Measurements from ENCODE around the gene SLK.

Gene SLK

DNA sequence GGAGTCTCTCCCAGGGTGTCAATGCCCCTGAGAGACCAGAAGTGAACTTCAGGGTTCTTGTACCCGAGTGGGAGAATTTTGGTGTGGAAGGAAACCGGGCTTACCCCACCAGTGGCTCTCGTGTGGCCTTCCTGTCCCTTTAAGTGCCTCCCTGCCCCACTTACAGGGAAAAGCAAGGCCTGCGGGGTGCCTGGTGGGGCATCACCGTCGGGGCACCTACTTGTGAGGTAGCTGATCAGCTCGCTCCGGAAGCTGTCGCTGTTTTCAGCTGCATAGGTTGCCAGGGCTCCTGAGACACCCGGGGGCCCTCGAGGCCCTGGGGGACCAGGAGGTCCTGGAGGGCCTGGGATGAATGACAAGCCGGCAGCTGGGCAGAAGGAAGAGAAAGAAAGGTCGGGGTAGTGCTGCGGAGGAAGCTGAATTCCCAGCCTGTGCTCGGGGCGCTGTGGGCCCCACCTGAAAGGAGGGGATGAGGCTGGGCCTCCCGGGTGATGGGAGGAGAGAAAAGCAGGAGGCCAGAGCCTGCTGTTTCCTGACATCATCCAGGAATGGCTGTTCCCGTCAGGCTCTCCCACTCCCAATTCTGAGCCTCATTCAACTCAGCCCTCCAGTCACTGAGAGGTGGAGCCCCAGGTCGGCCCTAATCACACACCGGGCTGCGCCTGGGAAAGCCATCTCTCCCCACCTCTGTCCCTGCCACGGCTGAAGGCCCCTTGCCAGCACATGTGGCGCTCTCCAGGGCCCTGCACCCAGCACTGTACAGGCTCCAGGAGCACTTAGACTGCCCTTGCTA lies 67.7 kb downstream of the SLK start:
- DNase-seq: no peak

DNA sequence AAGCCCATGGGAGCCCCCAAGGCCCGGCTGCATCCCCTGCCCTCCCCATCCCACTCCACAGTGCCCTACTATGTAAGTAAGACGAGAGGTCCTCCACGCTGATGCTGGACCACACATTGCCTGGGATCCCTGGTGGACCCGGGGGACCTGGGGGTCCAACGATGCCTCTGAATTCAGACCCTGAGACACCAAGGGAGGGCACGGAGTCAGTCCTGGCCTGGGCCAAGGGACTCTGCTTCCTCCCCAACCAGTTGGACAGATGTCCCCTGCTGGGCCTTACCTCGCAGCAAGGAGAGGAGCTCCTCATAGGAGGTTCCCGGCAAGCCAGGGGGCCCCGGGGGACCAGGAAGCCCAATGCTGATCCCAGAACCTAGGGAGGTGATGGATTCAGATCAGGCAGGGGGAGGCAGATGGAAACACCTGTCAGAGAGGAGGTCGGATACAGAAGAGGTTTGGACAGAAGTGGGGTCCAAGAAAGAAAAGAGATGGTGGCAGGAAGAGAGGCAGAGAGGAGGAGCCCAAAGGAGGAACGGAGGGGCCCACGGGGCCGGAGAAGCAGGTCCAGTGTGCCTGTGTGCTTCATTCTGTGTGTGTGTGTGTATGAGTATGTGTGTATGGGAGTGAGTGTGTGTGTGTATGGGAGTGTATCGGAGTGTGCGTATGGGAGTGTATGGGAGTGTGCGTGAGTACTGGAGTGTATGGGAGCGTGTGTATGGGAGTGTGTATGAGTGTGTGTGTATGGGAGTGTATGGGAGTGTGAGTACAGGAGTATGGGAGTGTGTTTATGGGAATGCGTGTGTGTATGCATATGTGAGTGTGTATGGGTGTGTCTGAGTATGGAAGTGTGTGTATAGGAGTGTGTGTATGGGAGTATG lies 68.5 kb downstream of the SLK start:
- no peak for DNase-seq

- no peak for DNase-seq
Measured at GRCh38 chr10:104036069-104036384, 69.1 kb downstream of the SLK start.

DNA sequence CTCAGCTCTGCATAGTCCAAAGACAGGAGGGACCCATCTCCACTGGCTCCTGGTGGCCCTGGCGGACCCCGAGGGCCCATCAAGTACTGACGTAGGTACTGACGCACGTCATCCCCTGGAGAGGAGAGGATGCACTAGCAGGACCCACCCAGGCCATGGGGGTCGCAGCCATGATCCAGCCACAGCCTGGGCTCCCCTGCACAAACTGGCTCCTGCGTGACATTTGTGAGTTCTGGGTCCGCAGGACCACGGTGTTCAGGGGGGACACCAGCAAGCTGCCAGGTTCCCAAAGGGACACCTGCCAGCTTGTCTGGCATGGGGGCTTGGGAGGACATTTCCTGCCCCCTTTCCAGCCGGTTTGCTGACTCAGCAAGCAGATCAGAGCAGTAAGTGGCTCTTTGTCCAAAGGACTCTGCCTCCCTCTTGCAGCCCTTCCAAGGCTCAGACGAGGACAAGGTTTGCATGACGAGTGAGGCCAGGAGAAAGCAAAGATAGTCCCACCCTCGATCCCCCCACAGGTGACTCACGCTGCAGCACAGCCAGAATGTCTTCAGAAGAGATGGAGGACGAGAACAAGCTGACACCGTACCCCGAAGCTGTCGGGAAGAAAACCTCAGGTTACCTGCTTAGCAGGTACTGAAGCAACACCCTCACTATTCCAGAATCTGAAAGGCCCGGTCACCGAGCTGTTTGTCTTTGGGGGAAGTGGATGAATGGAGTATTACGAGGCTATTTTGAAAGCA lies 69.7 kb downstream of the SLK start:
- no peak for DNase-seq

GRCh38 chr10:104037261-104037951 lies 70.5 kb downstream of the SLK start:
- peak; percentile 24 for DNase-seq

DNA sequence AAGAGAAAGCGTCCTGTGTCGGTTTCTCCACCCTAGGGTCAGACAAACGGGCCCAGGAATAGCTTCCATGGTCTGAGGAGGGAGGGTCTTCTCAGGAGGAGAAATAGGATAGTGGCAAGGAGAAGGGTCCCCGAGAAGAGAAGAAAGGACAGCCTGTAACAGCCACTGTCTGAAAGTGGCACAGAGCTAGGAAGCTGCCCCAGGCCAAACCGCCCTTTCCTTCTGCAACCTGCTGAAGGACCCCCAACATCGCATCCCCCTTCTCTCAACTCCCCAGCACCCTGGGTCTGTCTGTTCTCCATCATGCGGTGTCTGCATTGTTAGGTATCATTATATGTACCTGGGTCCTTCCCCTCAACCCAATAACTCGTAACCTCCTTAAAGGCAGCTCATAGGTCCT lies 71.6 kb downstream of the SLK start:
- DNase-seq: no peak

GRCh38 chr10:104038958-104039752 lies 72.2 kb downstream of the SLK start:
- DNase-seq: no peak

- no peak for DNase-seq
Measured at GRCh38 chr10:104040382-104040781, 73.4 kb downstream of the SLK start.

DNA sequence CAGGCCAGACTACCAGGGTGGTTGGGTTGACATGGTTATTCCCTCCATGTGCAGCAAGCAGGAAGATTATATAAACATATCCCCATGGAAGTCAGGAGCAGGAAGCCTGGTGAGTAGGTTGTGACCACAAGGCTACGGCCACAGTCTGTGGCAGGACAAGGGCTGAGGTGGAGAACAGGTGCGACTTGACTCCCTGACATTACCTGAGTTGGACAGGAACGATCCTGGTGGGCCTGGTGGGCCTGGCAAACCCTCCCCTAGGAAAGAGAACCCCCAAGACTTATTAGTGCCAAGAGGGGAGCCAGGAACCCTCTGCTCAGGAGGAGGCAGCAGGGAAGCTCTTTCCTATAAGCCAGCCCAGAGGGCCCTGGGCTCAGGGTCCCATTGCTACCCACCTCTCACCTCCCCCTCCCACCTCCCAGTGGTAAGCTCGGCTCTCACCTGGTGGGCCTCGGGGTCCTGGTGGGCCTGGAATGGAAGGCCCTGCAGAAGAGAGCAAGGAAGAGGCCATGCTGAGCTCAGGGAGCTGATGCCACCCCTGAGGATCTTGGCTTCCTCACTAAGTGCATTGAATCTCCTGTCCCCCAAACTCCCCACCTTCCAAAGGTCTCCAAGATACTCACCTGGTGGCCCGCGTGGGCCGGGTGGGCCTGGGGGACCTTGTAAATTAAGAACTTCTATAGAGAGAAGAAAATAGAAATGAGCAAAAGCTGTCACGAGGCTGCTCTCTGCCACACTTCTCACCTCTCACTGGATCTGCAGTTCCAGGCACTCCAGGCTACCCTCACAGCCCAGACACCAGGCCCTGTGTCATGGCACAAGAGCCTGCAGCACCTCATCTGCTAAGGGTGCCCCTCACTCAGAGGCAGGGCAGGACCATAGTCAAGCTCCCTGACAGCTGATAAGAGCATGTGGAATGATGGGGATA lies 74.2 kb downstream of the SLK start:
- DNase-seq: no peak

- no peak for DNase-seq
Measured at GRCh38 chr10:104041891-104042535, 75.1 kb downstream of the SLK start.

DNA sequence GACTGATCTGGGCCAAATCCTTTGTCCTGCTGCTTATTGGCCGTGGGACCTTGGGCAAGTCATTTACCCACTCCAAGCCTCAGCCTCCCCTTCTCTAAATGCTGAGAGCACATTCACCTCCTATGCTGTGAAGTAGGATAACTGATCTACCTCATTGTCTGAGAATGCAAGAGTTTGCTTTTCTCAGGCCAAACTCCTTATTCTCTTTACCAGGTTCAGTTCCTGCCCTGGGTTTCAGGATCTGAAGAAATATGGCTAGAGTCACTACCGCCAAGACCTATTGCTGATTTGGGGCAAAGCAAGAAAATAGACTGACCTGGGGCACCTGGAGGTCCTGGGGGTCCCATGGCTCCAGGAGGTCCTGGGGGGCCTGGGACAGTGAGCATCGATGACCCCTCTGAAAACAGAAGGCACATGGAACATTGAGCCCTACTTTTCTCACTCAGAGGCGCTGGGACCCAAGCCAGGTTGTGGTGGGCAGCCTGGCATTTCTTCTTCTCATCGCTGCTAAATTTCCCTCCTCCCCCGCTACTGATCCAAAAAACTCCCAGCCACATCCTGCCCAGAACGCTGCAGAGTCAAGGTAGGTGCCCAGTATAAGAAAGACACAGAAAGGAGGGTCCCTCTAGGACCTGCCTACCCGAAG lies 76.4 kb downstream of the SLK start:
- no peak for DNase-seq

DNA sequence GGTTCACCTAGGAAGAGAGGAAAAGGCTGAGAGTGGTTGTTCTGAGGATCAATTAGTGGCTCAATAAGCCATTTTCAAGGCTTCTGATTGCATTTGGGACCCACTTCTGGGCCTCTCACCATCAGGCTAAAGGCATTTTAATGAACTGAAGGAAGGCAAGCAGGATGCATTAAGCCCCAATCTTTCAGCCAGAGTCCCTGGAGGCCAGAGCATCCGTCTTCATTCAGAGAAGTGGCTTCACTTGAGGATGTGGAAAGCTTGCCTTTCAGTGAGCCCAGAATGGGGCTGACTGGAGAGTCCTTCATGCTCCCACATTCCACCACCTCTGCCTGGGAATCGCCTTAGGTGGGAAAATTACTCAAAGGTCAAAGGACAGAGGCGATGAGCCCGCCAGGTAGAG lies 76.9 kb downstream of the SLK start:
- DNase-seq: no peak

GRCh38 chr10:104045151-104046089 lies 78.5 kb downstream of the SLK start:
- DNase-seq: peak; percentile 41

GRCh38 chr10:104046651-104047050 lies 79.7 kb downstream of the SLK start:
- no peak for DNase-seq

- no peak for DNase-seq
Measured at GRCh38 chr10:104049504-104050250, 82.7 kb downstream of the SLK start.

GRCh38 chr10:104052431-104052830 lies 85.5 kb downstream of the SLK start:
- DNase-seq: no peak

DNA sequence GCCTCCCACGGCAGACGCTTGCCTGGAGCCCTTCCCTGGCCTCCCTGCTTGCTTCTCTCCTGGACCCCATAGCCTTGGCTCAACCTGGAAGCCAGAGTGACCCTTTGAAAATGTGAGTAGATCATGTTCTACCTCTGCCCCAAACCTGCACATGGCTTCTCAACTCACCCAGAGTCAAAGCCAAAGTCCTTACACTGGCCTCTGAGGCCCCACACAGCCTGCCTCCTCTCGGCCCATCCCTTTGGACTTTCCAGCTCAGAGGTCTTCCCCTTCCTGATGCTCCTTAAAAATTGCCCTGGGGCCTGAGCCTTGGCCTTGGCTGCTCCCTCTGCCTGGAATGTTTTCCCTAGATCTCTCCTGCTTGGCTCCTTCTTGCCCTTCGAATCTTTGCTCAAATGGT lies 86.3 kb downstream of the SLK start:
- no peak for DNase-seq

GRCh38 chr10:104054430-104054829 lies 87.5 kb downstream of the SLK start:
- DNase-seq: no peak

Data from COR-L47 (cell line).